Karpas-422 (cell line): ENCODE measurements around the gene COL4A2. TPM values are rescaled to one million over a fixed set of nuclear protein-coding genes. Genes with fewer than 3 reads are reported as not detected.

Experiments used
- DNase-seq: peaks from one replicate; pipeline ENCODE4 v3.0.0-alpha.2; 2015
- H2AFZ ChIP-seq: fragments of 200-600 bp; sonication (generic); 2 replicates; pipeline ENCODE4 v1.6.1; 2014; ENCODE audit warnings: antibody characterized with exemption, low read length, mixed read lengths
- H3K27ac ChIP-seq: fragments of 200-600 bp; sonication (generic); 2 replicates; pipeline ENCODE4 v1.5.1; 2014; ENCODE audit warnings: mild to moderate bottlenecking, low read length, moderate library complexity
- H3K27me3 ChIP-seq: fragments of 200-600 bp; sonication (generic); 2 replicates; pipeline ENCODE4 v1.6.1; 2014; ENCODE audit warnings: low read length, mixed read lengths
- H3K36me3 ChIP-seq: fragments of 200-600 bp; sonication (generic); 2 replicates; pipeline ENCODE4 v1.6.1; 2014; ENCODE audit warnings: low read length, mixed read lengths; ENCODE audit not compliant: insufficient read depth
- H3K4me1 ChIP-seq: fragments of 200-600 bp; sonication (generic); 2 replicates; pipeline ENCODE4 v1.6.1; 2014; ENCODE audit warnings: mild to moderate bottlenecking, low read length, mixed read lengths
- H3K4me2 ChIP-seq: fragments of 200-600 bp; sonication (generic); 2 replicates; pipeline ENCODE4 v1.6.1; 2014; ENCODE audit warnings: low read length, low read depth, mild to moderate bottlenecking; ENCODE audit not compliant: poor library complexity, severe bottlenecking
- H3K4me3 ChIP-seq: fragments of 200-600 bp; sonication (generic); 2 replicates; pipeline ENCODE4 v1.5.1; 2014; ENCODE audit warnings: mild to moderate bottlenecking, antibody characterized with exemption, low read length, mixed read lengths
- H3K79me2 ChIP-seq: fragments of 200-600 bp; sonication (generic); 2 replicates; pipeline ENCODE4 v1.6.1; 2014; ENCODE audit warnings: mild to moderate bottlenecking, low read length, mixed read lengths
- H3K9ac ChIP-seq: fragments of 200-600 bp; sonication (generic); 2 replicates; pipeline ENCODE4 v1.6.0; 2014; ENCODE audit warnings: low read length
- H3K9me2 ChIP-seq: fragments of 200-600 bp; sonication (generic), shearing (Covaris generic); replicated peaks from 2 replicates; pipeline ENCODE4 v1.6.0; 2014; ENCODE audit warnings: mild to moderate bottlenecking, low read length, moderate library complexity; ENCODE audit not compliant: insufficient read depth
- H3K9me3 ChIP-seq: fragments of 300-700, 200-600 bp; sonication (generic); 2 replicates; pipeline ENCODE4 v1.6.1; 2014; ENCODE audit warnings: low read length, mixed read lengths
- H4K20me1 ChIP-seq: fragments of 200-600 bp; sonication (generic); 2 replicates; pipeline ENCODE4 v1.6.1; 2014; ENCODE audit warnings: mild to moderate bottlenecking, antibody characterized with exemption, low read length, low read depth; ENCODE audit not compliant: insufficient read depth
- total RNA-seq: library from RNA; depleted of rRNA; stranded (reverse); fragments of >200 nt; shearing (Covaris generic); gene quantifications from 2 replicates; pipeline ENCODE4 v1.2.3, GENCODE V29; 2014; ENCODE audit warnings: low replicate concordance

The COL4A2 gene
- total RNA-seq, 1 experiment from 2014 or later, result not detected

DNA sequence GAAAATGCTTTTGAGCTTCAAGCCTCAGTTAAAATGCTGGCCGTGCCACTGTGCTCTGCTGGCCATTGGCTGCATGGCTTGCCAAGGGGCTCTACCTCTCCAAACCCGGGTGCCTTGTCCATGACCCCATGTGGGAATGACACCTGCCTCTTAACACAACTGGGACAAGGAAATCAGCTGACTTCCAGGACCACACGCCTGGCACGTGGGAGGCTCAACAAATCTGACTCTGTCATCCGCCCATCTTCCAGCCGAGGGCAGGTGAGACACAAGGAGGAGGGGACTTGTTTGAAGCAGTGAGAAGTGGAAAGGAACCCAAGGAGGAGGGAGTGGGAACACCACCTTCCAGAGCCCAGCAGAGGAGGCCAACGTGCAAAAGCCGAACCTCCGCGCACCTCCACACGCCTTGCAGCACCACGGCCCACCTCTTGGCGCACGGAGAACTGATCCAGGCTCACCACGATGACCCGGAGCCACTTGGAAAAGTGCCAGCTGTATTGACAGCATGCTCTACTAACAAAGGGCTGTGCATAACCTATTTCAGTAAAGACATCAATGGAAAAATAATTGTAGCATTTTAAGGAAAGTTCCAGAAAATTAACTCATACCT lies 38.4 kb upstream of the COL4A2 start:
- Histone ChIP-seq H3K36me3 (no peaks in the 10 kb centered on the region), H3K79me2 (no peaks in the 10 kb centered on the region), H4K20me1 (no peaks in the 10 kb centered on the region), H3K9me3 (no peaks in the 10 kb centered on the region), H3K27ac (no peak overlapping the region), H3K9me2 (no peaks in the 10 kb centered on the region), H3K4me1 (no peaks in the 10 kb centered on the region), H3K4me2 (no peak overlapping the region), H3K9ac (no peak overlapping the region), H3K4me3 (no peak overlapping the region), H2AFZ (no peak overlapping the region), H3K27me3 (no peaks in the 10 kb centered on the region)
- no peak for DNase-seq

DNA sequence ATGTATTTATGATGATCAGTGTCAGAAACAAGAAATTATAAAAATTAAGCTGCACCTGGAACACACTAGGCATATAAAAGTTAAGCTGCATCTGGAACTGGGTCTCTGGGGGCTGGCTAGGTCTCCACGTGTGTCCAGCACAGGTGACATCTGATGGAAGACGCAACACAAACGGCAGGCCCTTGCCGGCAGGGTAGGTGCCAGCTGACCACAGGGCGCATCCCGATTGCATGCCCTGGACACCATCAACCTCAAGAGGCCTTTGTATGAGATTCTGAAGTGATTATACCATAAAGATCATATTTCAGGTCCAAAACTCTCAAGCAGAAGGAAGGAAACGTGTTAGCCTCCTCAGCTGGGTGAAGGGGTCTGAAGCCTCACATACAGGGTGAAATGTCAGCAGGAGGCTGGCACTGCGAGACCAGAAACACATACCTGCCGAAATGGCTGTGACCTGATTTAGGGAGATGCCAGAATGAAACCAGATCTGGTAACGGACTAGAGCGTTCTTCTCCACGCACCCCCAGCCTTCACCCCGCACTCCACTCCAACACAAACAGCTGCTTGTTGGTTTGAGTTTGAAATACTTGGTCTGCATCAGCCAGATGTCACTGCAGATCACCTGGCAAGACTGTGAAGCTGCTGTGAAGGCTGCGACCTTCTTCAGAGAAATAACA lies 37.4 kb upstream of the COL4A2 start:
- Histone ChIP-seq H3K9ac (no peak overlapping the region), H3K9me3 (no peaks in the 10 kb centered on the region), H3K4me3 (no peak overlapping the region), H3K27ac (no peak overlapping the region), H3K27me3 (no peaks in the 10 kb centered on the region), H3K79me2 (no peaks in the 10 kb centered on the region), H3K9me2 (no peaks in the 10 kb centered on the region), H4K20me1 (no peaks in the 10 kb centered on the region), H3K4me2 (no peak overlapping the region), H2AFZ (no peak overlapping the region), H3K4me1 (no peaks in the 10 kb centered on the region), H3K36me3 (no peaks in the 10 kb centered on the region)
- no peak for DNase-seq

GRCh38 chr13:110270507-110270906 lies 36.6 kb upstream of the COL4A2 start:
- no peak overlapping the region for H3K9ac ChIP-seq
- H3K4me2 ChIP-seq, result no peak overlapping the region
- H4K20me1 ChIP-seq, result no peaks in the 10 kb centered on the region
- H3K9me3 ChIP-seq, result no peaks in the 10 kb centered on the region
- H2AFZ ChIP-seq, result no peak overlapping the region
- no peaks in the 10 kb centered on the region for H3K9me2 ChIP-seq
- no peak overlapping the region for H3K27ac ChIP-seq
- no peaks in the 10 kb centered on the region for H3K4me1 ChIP-seq
- H3K27me3 ChIP-seq, result no peaks in the 10 kb centered on the region
- no peak overlapping the region for H3K4me3 ChIP-seq
- H3K36me3 ChIP-seq, result no peaks in the 10 kb centered on the region
- DNase-seq, result no peak
- no peaks in the 10 kb centered on the region for H3K79me2 ChIP-seq

- H4K20me1 ChIP-seq, result no peaks in the 10 kb centered on the region
- H3K79me2 ChIP-seq, result no peaks in the 10 kb centered on the region
- no peaks in the 10 kb centered on the region for H3K27me3 ChIP-seq
- no peak overlapping the region for H3K27ac ChIP-seq
- no peaks in the 10 kb centered on the region for H3K9me3 ChIP-seq
- H3K9ac ChIP-seq, result no peak overlapping the region
- no peak overlapping the region for H2AFZ ChIP-seq
- H3K36me3 ChIP-seq, result no peaks in the 10 kb centered on the region
- no peaks in the 10 kb centered on the region for H3K4me1 ChIP-seq
- DNase-seq, result no peak
- no peaks in the 10 kb centered on the region for H3K9me2 ChIP-seq
- no peak overlapping the region for H3K4me2 ChIP-seq
- H3K4me3 ChIP-seq, result no peak overlapping the region
These were observed 35.8 kb upstream of the COL4A2 start for GRCh38 chr13:110271313-110271712.

- H3K79me2 ChIP-seq, result no peaks in the 10 kb centered on the region
- no peak overlapping the region for H2AFZ ChIP-seq
- H3K9me2 ChIP-seq, result no peaks in the 10 kb centered on the region
- no peak overlapping the region for H3K9ac ChIP-seq
- no peak for DNase-seq
- H3K4me2 ChIP-seq, result no peak overlapping the region
- no peaks in the 10 kb centered on the region for H3K4me1 ChIP-seq
- no peak overlapping the region for H3K4me3 ChIP-seq
- no peaks in the 10 kb centered on the region for H3K9me3 ChIP-seq
- no peak overlapping the region for H3K27ac ChIP-seq
- H3K36me3 ChIP-seq, result no peaks in the 10 kb centered on the region
- H3K27me3 ChIP-seq, result no peaks in the 10 kb centered on the region
- no peaks in the 10 kb centered on the region for H4K20me1 ChIP-seq
These were observed 34.9 kb upstream of the COL4A2 start for GRCh38 chr13:110272227-110272626.

DNA sequence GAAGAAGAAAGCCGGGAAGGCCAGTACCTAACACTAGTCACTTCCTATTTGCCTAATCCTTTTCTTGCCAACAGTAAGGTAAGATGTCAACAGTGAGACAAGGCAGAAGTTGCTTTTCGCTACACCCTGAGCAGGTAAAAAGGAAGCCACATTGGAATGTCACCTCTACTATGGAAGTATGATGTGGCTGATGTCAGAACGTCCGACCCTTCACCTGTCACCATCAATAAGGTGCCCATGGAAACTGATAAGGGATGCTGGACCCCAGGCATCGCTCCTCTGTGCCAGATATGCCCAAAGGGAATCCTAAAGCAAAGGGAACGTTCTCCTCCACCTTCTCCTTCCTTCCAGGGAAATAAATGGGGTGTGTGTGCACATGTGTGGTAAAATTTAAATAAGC lies 34.4 kb upstream of the COL4A2 start:
- H3K4me2 ChIP-seq, result no peak overlapping the region
- H3K36me3 ChIP-seq, result no peaks in the 10 kb centered on the region
- no peak overlapping the region for H3K27ac ChIP-seq
- H3K4me1 ChIP-seq, result no peaks in the 10 kb centered on the region
- H2AFZ ChIP-seq, result no peak overlapping the region
- H3K9ac ChIP-seq, result no peak overlapping the region
- no peaks in the 10 kb centered on the region for H3K9me2 ChIP-seq
- DNase-seq, result no peak
- H3K4me3 ChIP-seq, result no peak overlapping the region
- H3K79me2 ChIP-seq, result no peaks in the 10 kb centered on the region
- H3K27me3 ChIP-seq, result no peaks in the 10 kb centered on the region
- no peaks in the 10 kb centered on the region for H4K20me1 ChIP-seq
- no peaks in the 10 kb centered on the region for H3K9me3 ChIP-seq

DNA sequence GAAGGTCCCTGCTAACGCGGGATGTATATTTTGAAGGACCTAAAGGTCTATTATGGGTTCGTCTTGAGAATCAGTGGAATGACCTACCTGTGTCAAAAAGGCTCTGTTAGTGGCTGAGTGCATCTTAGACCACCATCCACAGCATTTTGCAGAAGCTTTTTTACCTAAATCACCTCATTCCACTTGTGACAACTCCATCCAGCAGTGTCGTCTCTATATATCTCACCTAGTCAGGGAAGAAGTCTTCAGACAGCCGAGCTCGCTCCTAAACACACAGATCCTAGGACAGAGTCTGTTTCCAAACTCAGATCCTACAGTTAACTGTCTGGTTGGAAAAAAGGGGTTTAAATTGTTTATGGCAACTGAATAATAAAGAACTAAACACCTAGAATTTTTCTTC lies 33.8 kb upstream of the COL4A2 start:
- Histone ChIP-seq H3K9me3 (no peaks in the 10 kb centered on the region), H3K36me3 (no peaks in the 10 kb centered on the region), H3K9me2 (no peaks in the 10 kb centered on the region), H3K27me3 (no peaks in the 10 kb centered on the region), H4K20me1 (no peaks in the 10 kb centered on the region), H3K4me1 (no peaks in the 10 kb centered on the region), H3K27ac (no peak overlapping the region), H3K4me2 (no peak overlapping the region), H3K9ac (no peak overlapping the region), H3K4me3 (no peak overlapping the region), H3K79me2 (no peaks in the 10 kb centered on the region), H2AFZ (no peak overlapping the region)
- DNase-seq, result no peak

- Histone ChIP-seq H3K9ac (no peak overlapping the region), H3K4me3 (no peak overlapping the region), H3K4me2 (no peak overlapping the region), H2AFZ (no peak overlapping the region), H3K79me2 (no peaks in the 10 kb centered on the region), H3K27ac (no peak overlapping the region), H3K36me3 (no peaks in the 10 kb centered on the region), H4K20me1 (no peaks in the 10 kb centered on the region), H3K9me2 (no peaks in the 10 kb centered on the region), H3K9me3 (no peaks in the 10 kb centered on the region), H3K27me3 (no peaks in the 10 kb centered on the region), H3K4me1 (no peaks in the 10 kb centered on the region)
- DNase-seq, result no peak
These were observed 32.4 kb upstream of the COL4A2 start for GRCh38 chr13:110274687-110275086.
